H1 (cell line): Measurements from ENCODE around the gene DPEP1. TPM values are rescaled to one million over a fixed set of nuclear protein-coding genes. Genes with fewer than 3 reads are reported as not detected.

Experiments
- CTCF ChIA-PET: fragments of 300-600 bp; sonication (Branson Sonifier 250); formaldehyde crosslinking; loops from one replicate; lab custom pipeline; 2021; ENCODE audit not compliant: partially characterized antibody; lab: Charles Lee
- POLR2A ChIA-PET: fragments of 300-600 bp; sonication (Branson Sonifier 250); formaldehyde crosslinking; loops from one replicate; lab custom pipeline; 2021; ENCODE audit warnings: inconsistent platforms; ENCODE audit not compliant: partially characterized antibody; lab: Charles Lee
- DNase-seq, 2 experiments: peaks; one replicate each; pipeline versions ENCODE4 v3.0.0 to v3.0.0-alpha.2; 2010 to 2022; ENCODE audit warnings: low spot score in 2 of 2, low read depth in 1 of 2, mixed read lengths in 1 of 2
- FAIRE-seq: peaks from 2 replicates; lab custom pipeline; 2011; peaks lifted over from hg19 to GRCh38; lab: Jason Lieb, UNC
- H2AFZ ChIP-seq: 2 replicates; pipeline ENCODE4 v1.8.1; 2012; ENCODE audit warnings: low read length, inconsistent platforms
- H2AK5ac ChIP-seq: 2 replicates; pipeline ENCODE4 v1.6.1; 2013; ENCODE audit warnings: low read depth, low read length
- H2BK120ac ChIP-seq: replicated peaks from 2 replicates; pipeline ENCODE3; 2013; ENCODE audit warnings: low read depth, low read length, inconsistent platforms
- H2BK12ac ChIP-seq: 2 replicates; pipeline ENCODE4 v1.6.1; 2013; ENCODE audit warnings: low read depth, low read length
- H2BK15ac ChIP-seq: 2 replicates; pipeline ENCODE4 v1.6.1; 2013; ENCODE audit warnings: low read length
- H2BK20ac ChIP-seq: 2 replicates; pipeline ENCODE4 v1.6.1; 2013; ENCODE audit warnings: low read length
- H2BK5ac ChIP-seq: 2 replicates; pipeline ENCODE4 v1.6.1; 2013; ENCODE audit warnings: low read depth, low read length
- H3K14ac ChIP-seq: 2 replicates; pipeline ENCODE4 v1.6.1; 2013; ENCODE audit warnings: inconsistent platforms; ENCODE audit not compliant: insufficient read length
- H3K18ac ChIP-seq: 2 replicates; pipeline ENCODE4 v1.6.1; 2013; ENCODE audit warnings: low read length; ENCODE audit errors: extremely low read depth
- H3K23ac ChIP-seq: 2 replicates; pipeline ENCODE4 v1.6.1; 2013; ENCODE audit warnings: inconsistent platforms; ENCODE audit not compliant: insufficient read length
- H3K23me2 ChIP-seq: 2 replicates; pipeline ENCODE4 v1.6.1; 2013; ENCODE audit warnings: low read depth, low read length
- H3K27ac ChIP-seq: 2 replicates; pipeline ENCODE4 v1.6.1; 2011; ENCODE audit warnings: low read depth, low read length, inconsistent platforms
- H3K27me3 ChIP-seq, 4 experiments: replicated peaks in 1 of 4; 1 replicate in 1 of 4; 2 replicates in 3 of 4; pipeline versions ENCODE4 v1.6.1 to v1.8.1; 2011 to 2013; ENCODE audit warnings: low read length in 3 of 4, mild to moderate bottlenecking in 3 of 4, inconsistent platforms in 2 of 4, mixed read lengths in 2 of 4, moderate library complexity in 1 of 4; ENCODE audit not compliant: control insufficient read depth in 3 of 4, insufficient read depth in 3 of 4; ENCODE audit errors: extremely low read depth in 1 of 4
- H3K36me3 ChIP-seq, 4 experiments: 2 replicates each; pipeline versions ENCODE4 v1.6.1 to v1.8.1; 2011 to 2013; ENCODE audit warnings: mild to moderate bottlenecking in 4 of 4, low read length in 3 of 4, moderate library complexity in 2 of 4, control low read depth in 1 of 4, inconsistent platforms in 1 of 4; ENCODE audit not compliant: insufficient read depth in 4 of 4, control insufficient read depth in 2 of 4
- H3K4ac ChIP-seq: replicated peaks from 2 replicates; pipeline ENCODE3; 2013; ENCODE audit warnings: low read length, low read depth, mixed read lengths, inconsistent platforms; ENCODE audit not compliant: insufficient read length
- H3K4me1 ChIP-seq, 4 experiments: replicated peaks in 1 of 4; 1 replicate in 1 of 4; 2 replicates in 3 of 4; pipeline versions ENCODE4 v1.6.1 to v1.8.1; 2011 to 2013; ENCODE audit warnings: low read length in 3 of 4, inconsistent platforms in 2 of 4, mixed read lengths in 1 of 4; ENCODE audit not compliant: insufficient read depth in 4 of 4, control insufficient read depth in 3 of 4
- H3K4me2 ChIP-seq, 2 experiments: 2 replicates each; pipeline versions ENCODE4 v1.6.1 to v1.8.1; 2011 to 2013; ENCODE audit warnings: low read depth in 2 of 2, low read length in 2 of 2, control low read depth in 1 of 2, inconsistent platforms in 1 of 2, mild to moderate bottlenecking in 1 of 2; ENCODE audit not compliant: insufficient read depth in 1 of 2
- H3K4me3 ChIP-seq, 4 experiments: fragments of 200-600, 300-600 bp in 1 of 4; sonication (generic), shearing (Covaris generic), sonication (Bioruptor Twin) in 1 of 4; 2 replicates each; pipeline versions ENCODE4 v1.5.1 to v1.8.1; 2011 to 2016; ENCODE audit warnings: low read length in 4 of 4, low read depth in 3 of 4, control low read depth in 2 of 4, inconsistent platforms in 2 of 4, mild to moderate bottlenecking in 2 of 4, mixed read lengths in 1 of 4, moderate library complexity in 1 of 4; ENCODE audit not compliant: insufficient read depth in 2 of 4; ENCODE audit errors: extremely low read depth in 1 of 4
- H3K56ac ChIP-seq: replicated peaks from 2 replicates; pipeline ENCODE3; 2013; ENCODE audit warnings: low read depth, mild to moderate bottlenecking, mixed read lengths, low read length, inconsistent platforms; ENCODE audit not compliant: insufficient read length
- H3K79me1 ChIP-seq: 2 replicates; pipeline ENCODE4 v1.6.1; 2013; ENCODE audit warnings: low read depth, low read length, control low read depth
- H3K79me2 ChIP-seq, 2 experiments: 2 replicates each; pipeline versions ENCODE4 v1.6.1 to v1.8.1; 2012 to 2013; ENCODE audit warnings: low read length in 2 of 2, mild to moderate bottlenecking in 2 of 2, inconsistent platforms in 1 of 2; ENCODE audit not compliant: insufficient read depth in 2 of 2, control insufficient read depth in 1 of 2
- H3K9ac ChIP-seq, 4 experiments: replicated peaks in 1 of 4; 1 replicate in 1 of 4; 2 replicates in 3 of 4; pipeline versions ENCODE4 v1.6.1 to v1.8.1; 2011 to 2013; ENCODE audit warnings: low read depth in 3 of 4, low read length in 3 of 4, control low read depth in 2 of 4, mild to moderate bottlenecking in 2 of 4, moderate library complexity in 2 of 4, inconsistent platforms in 1 of 4; ENCODE audit errors: extremely low read depth in 1 of 4
- H3K9me3 ChIP-seq, 2 experiments: 2 replicates each; pipeline versions ENCODE4 v1.6.1 to v1.8.1; 2012 to 2013; ENCODE audit warnings: mild to moderate bottlenecking in 2 of 2, moderate library complexity in 2 of 2, control low read depth in 1 of 2, inconsistent platforms in 1 of 2, low read depth in 1 of 2, low read length in 1 of 2, mixed read lengths in 1 of 2; ENCODE audit not compliant: insufficient read depth in 2 of 2
- H4K20me1 ChIP-seq, 2 experiments: replicated peaks in 1 of 2; 2 replicates each; pipeline versions ENCODE3 to v1.8.1; 2011 to 2013; ENCODE audit warnings: inconsistent platforms in 2 of 2, low read length in 2 of 2, mild to moderate bottlenecking in 1 of 2; ENCODE audit not compliant: insufficient read depth in 2 of 2, control insufficient read depth in 1 of 2
- H4K5ac ChIP-seq: 2 replicates; pipeline ENCODE4 v1.6.1; 2013; ENCODE audit warnings: low read length, low read depth, mixed read lengths, inconsistent platforms; ENCODE audit not compliant: insufficient read length
- H4K8ac ChIP-seq: 2 replicates; pipeline ENCODE4 v1.8.0; 2013; ENCODE audit warnings: mild to moderate bottlenecking, moderate library complexity, low read length, inconsistent platforms; ENCODE audit not compliant: insufficient read depth; ENCODE audit errors: extremely low read depth
- H4K91ac ChIP-seq: replicated peaks from 2 replicates; pipeline ENCODE3; 2013; ENCODE audit warnings: low read length, mixed read lengths, inconsistent platforms; ENCODE audit not compliant: insufficient read length
- ASH2L ChIP-seq: fragments of 200-600, 300-600 bp; sonication (generic); IDR thresholded peaks from one replicate; pipeline ENCODE4 v1.7.1; 2017; ENCODE audit warnings: low read length
- ATF2 ChIP-seq: IDR thresholded peaks from 2 replicates; pipeline ENCODE4 v1.6.1; 2012; ENCODE audit warnings: low read length, inconsistent platforms
- BCL11A ChIP-seq, 2 experiments: IDR thresholded peaks; one replicate each; pipeline ENCODE4 v1.6.1; 2011; ENCODE audit warnings: low read depth in 2 of 2, low read length in 2 of 2, mild to moderate bottlenecking in 2 of 2
- CBX5 ChIP-seq: fragments of 300-800, 300-1000 bp; sonication (generic); IDR thresholded peaks from 2 replicates; pipeline ENCODE4 v1.7.1; 2016; ENCODE audit warnings: antibody characterized with exemption, low read length, low read depth
- CEBPB ChIP-seq: IDR thresholded peaks from 2 replicates; pipeline ENCODE4 v1.6.1; 2012; ENCODE audit warnings: low read depth, low read length
- KDM4A ChIP-seq: IDR thresholded peaks from one replicate; pipeline ENCODE4 v1.7.1; 2012; ENCODE audit warnings: low read depth, mild to moderate bottlenecking, moderate library complexity, low read length, inconsistent platforms; ENCODE audit not compliant: severe bottlenecking
- PHF8 ChIP-seq: fragments of 200-600 bp; sonication (generic); conservative IDR thresholded peaks from 2 replicates; pipeline ENCODE4 v1.7.1; 2012; ENCODE audit warnings: low read depth, mild to moderate bottlenecking, inconsistent platforms, low read length, moderate library complexity
- RBBP5 ChIP-seq: IDR thresholded peaks from 2 replicates; pipeline ENCODE4 v1.7.1; 2012; ENCODE audit warnings: low read depth, mild to moderate bottlenecking, inconsistent platforms, low read length, moderate library complexity, borderline replicate concordance
- RFX5 ChIP-seq: IDR thresholded peaks from 2 replicates; pipeline ENCODE4 v1.6.1; 2011; ENCODE audit warnings: low read depth, low read length, improper control_type of control experiment, borderline replicate concordance
- TAF1 ChIP-seq: IDR thresholded peaks from 2 replicates; pipeline ENCODE4 v1.6.1; 2011; ENCODE audit warnings: mild to moderate bottlenecking, low read depth, low read length
- USF2 ChIP-seq: IDR thresholded peaks from 2 replicates; pipeline ENCODE4 v1.6.1; 2011; ENCODE audit warnings: low read length, improper control_type of control experiment
- WGBS, 2 experiments: shearing (Covaris generic) in 1 of 2; methylation state at CpG; one replicate each; pipeline versions ENCODE4 v1.1.6 to v1.1.7; 2013 to 2015; ENCODE audit warnings: low lambda C conversion rate in 2 of 2, mixed read lengths in 2 of 2, inconsistent platforms in 1 of 2, low coverage in 1 of 2, missing lambda C conversion rate in 1 of 2; ENCODE audit not compliant: insufficient replicate concordance in 2 of 2, insufficient coverage in 1 of 2, insufficient read length in 1 of 2; ENCODE audit errors: extremely low coverage in 1 of 2, missing lambda C conversion rate in 1 of 2; 5-methylcytosine and 5-hydroxymethylcytosine counted together
- polyA plus RNA-seq, 7 experiments: library from polyadenylated mRNA; depleted of rRNA in 3 of 7; stranded (reverse) in 5 of 7; unstranded in 2 of 7; fragments of >200 nt in 5 of 7; fragments of 200-250 nt in 2 of 7; gene quantifications; 1 replicate in 5 of 7; 2 replicates in 1 of 7; 4 replicates in 1 of 7; pipeline versions ENCODE4 v1.2.1 to v1.2.3, GENCODE V29; 2011 to 2013; ENCODE audit warnings: missing spikeins in 2 of 7, mixed read lengths in 2 of 7
- total RNA-seq: library from RNA; stranded (reverse); fragmentation: NEBNext Ultra II Directional; extraction: Animal tissue kit (Norgen Biotek cat#: 25700); gene quantifications from 2 replicates; pipeline ENCODE4 v1.2.1, GENCODE V29; 2021

DPEP1 gene
- total and polyA plus RNA-seq, 2 of the 8 experiments (the other 6 are each of a cell fraction or from before 2014, with no cell fraction given) = 2.8 to 3.1 TPM

GRCh38 chr16:89651584-89651983 lies 38.1 kb downstream of the DPEP1 start:
- Histone ChIP-seq H4K5ac (no peak overlapping the region), H3K79me2 (peaks cover 0 to 19% of the 10 kb centered on the region in 2 experiments; a peak in 2 of 4 replicates), H3K56ac (no peak overlapping the region), H2AFZ (no peak overlapping the region), H4K91ac (no peak overlapping the region), H3K79me1 (peaks cover 8% of the 10 kb centered on the region), H3K4me2 (no peak overlapping the region), H3K4me1 (peaks cover 0 to 3% (median 2%) of the 10 kb centered on the region in 4 experiments; a peak in 1 of 7 replicates), H4K20me1 (peaks cover 8 to 9% of the 10 kb centered on the region in 2 experiments), H2BK12ac (no peak overlapping the region), H3K18ac (no peak overlapping the region), H2BK20ac (no peak overlapping the region), H3K27me3 (no peaks in the 10 kb centered on the region), H4K8ac (no peak overlapping the region), H3K23me2 (no peaks in the 10 kb centered on the region), H3K4me3 (no peak overlapping the region), H3K23ac (no peak overlapping the region), H2BK15ac (no peak overlapping the region), H2BK5ac (no peak overlapping the region), H3K4ac (no peak overlapping the region), H3K14ac (no peak overlapping the region), H2AK5ac (no peak overlapping the region), H2BK120ac (no peak overlapping the region), H3K9me3 (no peaks in the 10 kb centered on the region), H3K36me3 (peaks cover 6 to 14% (median 7%) of the 10 kb centered on the region in 4 experiments; a peak in 6 of 8 replicates), H3K9ac (no peak overlapping the region), H3K27ac (no peak overlapping the region)
- ChIA-PET POLR2A (interaction anchor here (2.9 kb wide), 1 partner anchor 8 kb away, joined by 11 read pairs; no protein-coding TSS in a partner anchor), CTCF (interaction anchor here (0.9 kb wide), 1 partner anchor 11 kb away, joined by 3 read pairs; no protein-coding TSS in a partner anchor)
- 92% methylated on average over 15 of the region's 15 CpGs; no CpG with 5 or more reads in 1 of the 2 experiments for WGBS, 2 experiments
- DNase-seq (no peak), FAIRE-seq (no peak)
- no peak for TF ChIP-seq ATF2
- TF ChIP-seq BCL11A (IDR thresholded peaks at IDR 0.05; ENCODE audit: low read depth in 2 of 2, low read length in 2 of 2) = no peak
- TF ChIP-seq RBBP5 = no peak
- no peak for TF ChIP-seq KDM4A
- no peak for TF ChIP-seq TAF1
- TF ChIP-seq CEBPB = no peak
- TF ChIP-seq USF2 = no peak
- no peak for TF ChIP-seq ASH2L
- TF ChIP-seq CBX5 = no peak
- TF ChIP-seq RFX5 = no peak
- TF ChIP-seq PHF8 = no peak
